HepG2 (cell line): ENCODE data around the gene GPN2. TPM values are rescaled to one million over a fixed set of nuclear protein-coding genes. Genes with fewer than 3 reads are reported as not detected.

Experiments
- FOXA3 ChIP-seq: IDR thresholded peaks from 2 replicates; pipeline ENCODE4 v1.6.1; 2016; ENCODE audit warnings: missing genetic modification reagents, missing compliant biosample characterization
- HNF4G ChIP-seq, 2 experiments: sonication (generic) in 1 of 2; formaldehyde crosslinking in 1 of 2; IDR thresholded peaks; 2 replicates each; pipeline versions ENCODE4 v1.4.0 to v1.6.1; 2011 to 2020; ENCODE audit warnings: borderline replicate concordance in 2 of 2, low read depth in 2 of 2, mild to moderate bottlenecking in 2 of 2, low read length in 1 of 2, missing genetic modification reagents in 1 of 2, moderate library complexity in 1 of 2
- HNRNPH1 ChIP-seq: fragments of 200-400 bp; formaldehyde crosslinking; optimal IDR thresholded peaks from 2 replicates; pipeline ENCODE3; 2017; ENCODE audit warnings: mild to moderate bottlenecking, low read depth, low read length
- MATR3 ChIP-seq: sonication (generic); formaldehyde crosslinking; IDR thresholded peaks from 2 replicates; pipeline ENCODE4 v1.4.0; 2020; ENCODE audit warnings: missing genetic modification reagents
- NR0B2 ChIP-seq: sonication (generic); formaldehyde crosslinking; IDR thresholded peaks from 2 replicates; pipeline ENCODE4 v1.4.0; 2020; ENCODE audit warnings: mild to moderate bottlenecking, missing genetic modification reagents
- PRDM15 ChIP-seq: sonication (generic); formaldehyde crosslinking; IDR thresholded peaks from 2 replicates; pipeline ENCODE4 v1.4.0; 2020; ENCODE audit warnings: missing genetic modification reagents
- PRMT3 ChIP-seq: sonication (generic); formaldehyde crosslinking; IDR thresholded peaks from 2 replicates; pipeline ENCODE4 v1.8.1; 2022; ENCODE audit warnings: low read depth, mild to moderate bottlenecking, moderate library complexity, missing genetic modification reagents, borderline replicate concordance
- RELA ChIP-seq: sonication (generic); formaldehyde crosslinking; IDR thresholded peaks from 2 replicates; pipeline ENCODE4 v1.4.0; 2020; ENCODE audit warnings: missing genetic modification reagents
- RNF2 ChIP-seq: fragments of 450-650 bp; conservative IDR thresholded peaks from 2 replicates; pipeline ENCODE4 v1.6.1; 2016; ENCODE audit warnings: low read depth
- SOX13 ChIP-seq, 3 experiments: fragments of 450-650 bp in 1 of 3; sonication (generic) in 1 of 3; formaldehyde crosslinking in 1 of 3; IDR thresholded peaks in 2 of 3; conservative IDR thresholded peaks in 1 of 3; 2 replicates each; pipeline versions ENCODE4 v1.5.0 to v1.6.1; 2016 to 2020; ENCODE audit warnings: antibody characterized with exemption in 1 of 3, mild to moderate bottlenecking in 1 of 3, missing compliant biosample characterization in 1 of 3, missing genetic modification reagents in 1 of 3, moderate library complexity in 1 of 3
- SOX6 ChIP-seq, 2 experiments: fragments of 450-650 bp in 1 of 2; sonication (generic) in 1 of 2; formaldehyde crosslinking in 1 of 2; IDR thresholded peaks; 2 replicates each; pipeline versions ENCODE4 v1.4.0 to v1.6.1; 2017 to 2020; ENCODE audit warnings: antibody characterized with exemption in 1 of 2, mild to moderate bottlenecking in 1 of 2, missing genetic modification reagents in 1 of 2
- ZFP1 ChIP-seq: IDR thresholded peaks from 2 replicates; pipeline ENCODE4 v1.6.1; 2016
- ZNF253 ChIP-seq: sonication (generic); formaldehyde crosslinking; IDR thresholded peaks from 2 replicates; pipeline ENCODE4 v1.8.0; 2022; ENCODE audit warnings: mild to moderate bottlenecking, missing genetic modification reagents, borderline replicate concordance
- ZNF530 ChIP-seq: sonication (generic); formaldehyde crosslinking; IDR thresholded peaks from 2 replicates; pipeline ENCODE4 v1.5.0; 2020; ENCODE audit warnings: low read depth, mild to moderate bottlenecking, missing genetic modification reagents
- ZNF549 ChIP-seq: sonication (generic); formaldehyde crosslinking; IDR thresholded peaks from 2 replicates; pipeline ENCODE4 v1.5.0; 2020; ENCODE audit warnings: missing genetic modification reagents
- ZNF615 ChIP-seq: sonication (generic); formaldehyde crosslinking; IDR thresholded peaks from 2 replicates; pipeline ENCODE4 v1.5.0; 2020; ENCODE audit warnings: mild to moderate bottlenecking, missing genetic modification reagents, borderline replicate concordance
- ZNF670 ChIP-seq: sonication (generic); formaldehyde crosslinking; IDR thresholded peaks from 2 replicates; pipeline ENCODE4 v1.8.0; 2022; ENCODE audit warnings: mild to moderate bottlenecking, missing genetic modification reagents, borderline replicate concordance
- ZNF770 ChIP-seq: sonication (generic); formaldehyde crosslinking; IDR thresholded peaks from 2 replicates; pipeline ENCODE4 v1.5.0; 2020; ENCODE audit warnings: mild to moderate bottlenecking, missing genetic modification reagents
- ZNF790 ChIP-seq: sonication (generic); formaldehyde crosslinking; IDR thresholded peaks from 2 replicates; pipeline ENCODE4 v1.8.0; 2022; ENCODE audit warnings: missing genetic modification reagents, mild to moderate bottlenecking, borderline replicate concordance
- ZNF839 ChIP-seq: sonication (generic); formaldehyde crosslinking; IDR thresholded peaks from 2 replicates; pipeline ENCODE4 v1.4.0; 2020; ENCODE audit warnings: missing genetic modification reagents, mild to moderate bottlenecking, borderline replicate concordance
- ZZZ3 ChIP-seq: sonication (generic); formaldehyde crosslinking; IDR thresholded peaks from 2 replicates; pipeline ENCODE4 v1.4.0; 2020; ENCODE audit warnings: missing genetic modification reagents, mild to moderate bottlenecking, borderline replicate concordance
- polyA plus RNA-seq, 8 experiments: library from polyadenylated mRNA; depleted of rRNA in 3 of 8; stranded (reverse) in 7 of 8; unstranded in 1 of 8; fragments of >200 nt; fragmentation: Illumina TruSeq in 4 of 8; extraction: Trizol in 4 of 8; gene quantifications; 2 replicates each; pipeline versions ENCODE4 v1.2.1 to v1.2.3, GENCODE V29; 2011 to 2016; ENCODE audit warnings: low read depth in 4 of 8, missing spikeins in 1 of 8, mixed read lengths in 1 of 8; ENCODE audit not compliant: insufficient read depth in 1 of 8
- total RNA-seq, 5 experiments: library from RNA; depleted of rRNA; stranded (reverse); fragments of >200 nt; fragmentation: Illumina TruSeq; extraction: Trizol; gene quantifications; 2 replicates each; pipeline ENCODE4 v1.2.3, GENCODE V29; 2016; ENCODE audit warnings: low read depth in 1 of 5

Gene GPN2
- total and polyA plus RNA-seq, 2 of the 13 experiments (the other 11 are each of a cell fraction or from before 2014, with no cell fraction given), result 19.3 to 38.9 TPM

DNA sequence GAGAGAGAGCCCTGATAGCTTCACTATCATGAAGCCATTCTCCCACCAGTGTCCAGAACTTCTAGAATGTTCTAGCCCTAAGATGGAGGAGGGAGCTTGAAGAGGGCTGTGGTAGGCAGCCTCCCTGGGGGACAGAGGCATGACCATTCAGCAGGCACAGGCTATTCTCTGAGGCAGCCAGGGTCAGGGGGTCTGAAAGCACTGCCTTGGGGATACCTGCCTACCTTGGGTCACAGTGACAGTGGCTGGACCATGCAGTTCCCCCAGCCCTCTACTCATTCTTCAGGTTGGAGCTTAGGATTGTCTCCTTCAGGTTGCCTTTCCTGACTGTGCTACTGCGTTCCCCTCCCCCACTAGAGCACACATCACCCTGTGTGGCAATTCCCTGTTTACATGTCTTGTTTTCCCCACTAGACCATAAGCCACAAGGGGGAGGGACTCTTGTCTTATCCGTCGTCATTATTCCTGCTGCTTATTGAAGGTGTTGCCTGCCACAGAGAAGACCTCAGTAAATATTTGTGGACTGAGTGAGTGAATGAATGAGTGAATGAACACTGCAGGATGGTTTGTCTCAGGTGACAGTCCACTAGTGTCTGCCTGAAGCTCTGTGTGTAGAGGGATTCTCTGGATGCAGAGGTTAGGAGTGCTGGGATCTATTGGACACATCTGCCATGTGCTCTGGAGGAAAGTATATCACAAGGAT, 58.4 kb downstream of the GPN2 start (continued):
- TF ChIP-seq SOX13 (IDR thresholded peaks at IDR 0.05) (0 out of 2 replicates have a peak, but pooled peaks have one; percentile 30), SOX13 (CRISPR knock-in tag; conservative IDR thresholded peaks at IDR 0.05 in 1 of 2, IDR thresholded peaks at IDR 0.05 in 1 of 2) (peak in 1 of 2 experiments; percentile 83; a peak in 2 of 4 replicates), NR0B2 (CRISPR knock-in tag) (no peak), ZNF530 (CRISPR knock-in tag) (no peak), HNF4G (IDR thresholded peaks at IDR 0.05; ENCODE audit: borderline replicate concordance, low read depth, low read length) (no peak), HNF4G (CRISPR knock-in tag; IDR thresholded peaks at IDR 0.05; ENCODE audit: borderline replicate concordance, low read depth) (no peak), ZNF790 (no peak), MATR3 (CRISPR knock-in tag) (no peak), ZFP1 (0 out of 2 replicates have a peak, but pooled peaks have one; percentile 78), ZZZ3 (CRISPR knock-in tag) (no peak), FOXA3 (CRISPR knock-in tag) (peak; percentile 99), ZNF549 (CRISPR knock-in tag) (no peak), ZNF770 (CRISPR knock-in tag) (no peak), ZNF253 (CRISPR knock-in tag) (no peak), RELA (CRISPR knock-in tag) (no peak), ZNF670 (no peak), ZNF615 (no peak), SOX6 (IDR thresholded peaks at IDR 0.05) (no peak), SOX6 (CRISPR knock-in tag; IDR thresholded peaks at IDR 0.05) (peak; percentile 84), RNF2 (no peak), HNRNPH1 (no peak), PRMT3 (no peak), PRDM15 (CRISPR knock-in tag) (no peak), ZNF839 (CRISPR knock-in tag) (no peak)
